AG09309 (cell line): Measurements from ENCODE around the gene CBY1.

Experiments used
- DNase-seq: peaks from one replicate; pipeline ENCODE4 v3.0.0-alpha.2; 2010; ENCODE audit warnings: low read depth
- H3K4me3 ChIP-seq: 2 replicates; pipeline ENCODE4 v1.5.1; 2011; ENCODE audit warnings: mild to moderate bottlenecking, low read depth, low read length, moderate library complexity; ENCODE audit not compliant: control insufficient read depth
- TF ChIP-seq, protein P1 (sequence below): IDR thresholded peaks from 2 replicates; pipeline ENCODE4 v1.5.1; 2011; ENCODE audit warnings: mild to moderate bottlenecking, low read depth, low read length, inconsistent platforms; ENCODE audit not compliant: insufficient read depth, control insufficient read depth; ENCODE audit errors: missing control alignments

Gene CBY1

GRCh38 chr22:38656256-38657044 lies at the start of gene CBY1, which contains the start of gene FAM227A:
Gene CBY1 (plus strand): TSS chr22:38656638. CDS start chr22:38668055, 11,417 bp downstream.
Gene FAM227A (minus strand): TSS chr22:38656392. CDS start chr22:38650168, 6,224 bp downstream.
- peak; percentile 10 for DNase-seq

GRCh38 chr22:38607680-38608079 lies 48.8 kb upstream of the CBY1 start:
- DNase-seq, result no peak
- no peak overlapping the region for H3K4me3 ChIP-seq
- TF ChIP-seq, protein P1, sequence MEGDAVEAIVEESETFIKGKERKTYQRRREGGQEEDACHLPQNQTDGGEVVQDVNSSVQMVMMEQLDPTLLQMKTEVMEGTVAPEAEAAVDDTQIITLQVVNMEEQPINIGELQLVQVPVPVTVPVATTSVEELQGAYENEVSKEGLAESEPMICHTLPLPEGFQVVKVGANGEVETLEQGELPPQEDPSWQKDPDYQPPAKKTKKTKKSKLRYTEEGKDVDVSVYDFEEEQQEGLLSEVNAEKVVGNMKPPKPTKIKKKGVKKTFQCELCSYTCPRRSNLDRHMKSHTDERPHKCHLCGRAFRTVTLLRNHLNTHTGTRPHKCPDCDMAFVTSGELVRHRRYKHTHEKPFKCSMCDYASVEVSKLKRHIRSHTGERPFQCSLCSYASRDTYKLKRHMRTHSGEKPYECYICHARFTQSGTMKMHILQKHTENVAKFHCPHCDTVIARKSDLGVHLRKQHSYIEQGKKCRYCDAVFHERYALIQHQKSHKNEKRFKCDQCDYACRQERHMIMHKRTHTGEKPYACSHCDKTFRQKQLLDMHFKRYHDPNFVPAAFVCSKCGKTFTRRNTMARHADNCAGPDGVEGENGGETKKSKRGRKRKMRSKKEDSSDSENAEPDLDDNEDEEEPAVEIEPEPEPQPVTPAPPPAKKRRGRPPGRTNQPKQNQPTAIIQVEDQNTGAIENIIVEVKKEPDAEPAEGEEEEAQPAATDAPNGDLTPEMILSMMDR, result no peak

More at GRCh38 chr22:38656256-38657044, at the start of gene CBY1, which contains the start of gene FAM227A:
- H3K4me3 ChIP-seq, result peak within 1 kb of the TSS; percentile 62
- TF ChIP-seq, protein P1, result no peak

- TF ChIP-seq, protein P1, result no peak
- no peak overlapping the region for H3K4me3 ChIP-seq
- no peak for DNase-seq
Measured at GRCh38 chr22:38608992-38609750, 47.3 kb upstream of the CBY1 start.

GRCh38 chr22:38610234-38610633 lies 46.2 kb upstream of the CBY1 start:
- no peak for DNase-seq
- TF ChIP-seq, protein P1, result no peak
- H3K4me3 ChIP-seq, result no peak overlapping the region

DNA sequence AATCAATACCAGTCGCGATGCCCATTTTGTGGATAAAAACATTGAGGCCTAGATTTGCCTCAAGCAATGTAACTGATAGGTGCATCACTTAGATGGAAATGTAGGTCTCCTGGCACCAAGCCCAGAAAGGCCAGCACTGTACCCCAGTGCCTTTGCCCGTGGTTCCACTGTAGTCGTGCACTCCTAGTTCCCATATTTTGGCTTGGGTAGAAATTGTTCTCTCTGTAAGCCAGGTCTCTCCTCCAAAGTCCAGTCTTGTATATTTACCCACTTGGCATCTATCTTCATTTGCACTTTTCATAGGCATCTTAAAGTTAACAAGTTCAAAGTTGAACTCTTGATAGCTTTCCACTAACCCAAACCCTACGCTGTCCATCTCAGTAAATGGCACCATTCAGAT lies 44.9 kb upstream of the CBY1 start:
- DNase-seq, result no peak
- TF ChIP-seq, protein P1, result no peak
- H3K4me3 ChIP-seq, result no peak overlapping the region

GRCh38 chr22:38612217-38613006 lies 44.0 kb upstream of the CBY1 start:
- no peak for DNase-seq
- TF ChIP-seq, protein P1, result no peak
- no peak overlapping the region for H3K4me3 ChIP-seq
